Activated CD8-positive, alpha-beta memory T cell treated with anti-CD3 and anti-CD28 coated beads, Interleukin-2, amount 50 U/mL, for 4 hours (primary cell): ENCODE measurements around the gene APIP.
"Not testable (repeated sequence)": the region's sequence is repeated elsewhere in the genome, so short reads cannot be mapped to it uniquely, and the experiment has no call there.

ENCODE experiments used
- DNase-seq: peaks from one replicate; pipeline ENCODE4 v3.0.0-alpha.2; 2020

The APIP gene

GRCh38 chr11:34924714-34925113, 8.5 kb upstream of the APIP start:
- no peak for DNase-seq

GRCh38 chr11:34921156-34921555, 5.0 kb upstream of the APIP start:
- no peak for DNase-seq

DNA sequence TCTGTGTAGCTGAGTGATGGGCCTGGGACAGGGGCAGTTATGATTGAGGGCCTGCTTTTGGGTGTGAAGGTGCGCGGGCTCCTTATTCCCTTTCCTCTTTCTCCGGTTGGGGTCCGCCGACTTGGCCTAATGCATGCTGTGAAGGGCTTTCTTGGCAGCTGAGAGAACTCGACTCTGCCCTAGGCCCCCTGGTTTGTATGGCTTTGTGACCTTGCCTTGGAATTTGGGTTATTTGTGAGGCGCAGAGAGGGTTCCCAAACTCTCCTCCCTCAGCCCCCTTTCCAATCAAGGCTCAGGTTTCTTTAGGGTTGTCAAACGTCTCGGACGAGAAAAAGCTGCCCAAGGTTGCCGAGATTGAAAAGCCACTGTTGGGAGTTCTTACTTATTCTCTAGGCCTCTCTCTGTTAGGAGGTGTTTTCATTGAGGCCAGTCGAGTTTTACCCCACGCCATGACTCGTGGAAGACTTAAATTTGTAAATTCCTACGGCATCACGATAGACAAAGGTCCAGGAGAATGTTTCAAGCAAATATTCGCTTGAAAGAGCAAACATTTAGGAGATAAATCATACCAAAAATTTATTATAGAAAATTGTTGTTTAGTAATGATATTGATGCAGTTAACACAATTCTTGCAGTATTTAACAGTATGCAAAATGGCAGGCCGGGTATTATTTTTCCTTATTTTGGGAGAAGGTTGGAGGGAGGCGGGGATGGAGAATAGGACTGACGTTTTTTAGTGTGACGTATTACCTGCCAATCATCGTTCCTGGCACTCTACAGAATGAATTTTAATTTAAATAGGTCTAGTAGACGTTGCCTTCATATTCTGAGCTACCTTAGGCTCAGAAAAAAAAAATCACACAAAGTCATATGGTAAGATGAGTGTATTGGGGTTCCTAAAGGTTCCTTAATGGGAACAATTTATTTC, 928 bp upstream of the APIP start:
- DNase-seq = no peak

DNA sequence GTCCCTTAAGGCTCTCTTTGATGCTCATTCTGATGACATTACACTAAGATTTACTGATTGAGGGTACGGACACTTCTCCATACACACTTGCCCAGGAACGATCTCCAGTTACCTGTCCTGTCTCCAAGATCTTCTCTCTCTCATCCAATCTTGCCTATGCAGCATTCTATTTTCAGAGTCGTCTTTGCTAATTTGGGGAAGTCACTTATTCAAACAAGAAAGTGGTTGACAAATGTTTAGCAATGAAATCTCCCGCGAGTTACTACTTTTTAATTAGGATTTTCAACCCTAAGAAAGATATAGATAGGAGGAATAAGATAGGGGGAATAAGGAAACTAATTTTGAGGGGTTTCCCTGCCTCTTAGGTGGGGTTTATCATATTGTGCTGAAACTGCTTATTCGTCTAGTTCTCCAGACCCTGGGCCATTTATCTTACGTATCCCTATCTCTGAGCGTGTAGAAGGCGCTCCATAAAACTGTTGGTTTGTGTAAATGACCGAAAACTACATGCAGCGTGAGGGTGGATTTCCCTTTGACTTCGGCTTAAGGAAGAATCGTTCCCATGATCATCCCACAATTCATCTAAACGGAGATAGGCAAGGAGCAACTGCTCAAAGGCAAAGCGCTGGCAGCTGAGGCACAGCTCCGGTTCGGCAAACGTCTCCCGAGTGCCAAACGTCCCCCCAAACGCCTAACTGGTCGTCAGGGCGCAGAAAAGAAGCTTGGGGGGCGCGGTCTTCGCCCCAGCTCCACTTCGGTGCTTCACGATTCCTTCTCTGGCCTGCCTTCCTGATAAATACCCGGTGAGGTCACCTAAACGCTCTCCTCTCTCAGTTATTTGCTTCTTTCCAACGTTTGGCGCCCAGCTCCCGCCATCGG, 804 bp downstream of the APIP start:
- no peak for DNase-seq

GRCh38 chr11:34913556-34913955, 2.6 kb downstream of the APIP start:
- DNase-seq = not testable (repeated sequence)

GRCh38 chr11:34911676-34912075, 4.5 kb downstream of the APIP start:
- no peak for DNase-seq

DNA sequence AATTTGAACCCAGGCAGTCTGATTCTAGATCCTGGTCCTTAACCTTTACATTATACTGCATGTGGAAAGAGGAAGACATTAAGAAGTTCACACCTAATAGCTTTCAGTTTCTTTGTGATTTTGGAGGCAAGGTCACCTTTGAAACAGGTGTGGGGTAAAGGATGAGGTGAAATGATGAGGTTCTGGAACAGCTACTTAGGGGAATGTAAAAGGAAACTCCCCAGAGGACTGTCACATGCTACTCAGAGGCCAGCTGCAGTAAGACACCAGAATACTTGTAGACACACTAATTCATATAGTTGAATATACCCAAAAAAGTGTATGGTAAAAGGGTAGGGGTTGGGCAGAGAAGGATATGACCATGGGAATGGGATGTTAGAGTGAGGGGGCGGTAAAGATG, 5.4 kb downstream of the APIP start:
- no peak for DNase-seq

- no peak for DNase-seq
Measured at GRCh38 chr11:34909955-34910354, 6.2 kb downstream of the APIP start.

DNA sequence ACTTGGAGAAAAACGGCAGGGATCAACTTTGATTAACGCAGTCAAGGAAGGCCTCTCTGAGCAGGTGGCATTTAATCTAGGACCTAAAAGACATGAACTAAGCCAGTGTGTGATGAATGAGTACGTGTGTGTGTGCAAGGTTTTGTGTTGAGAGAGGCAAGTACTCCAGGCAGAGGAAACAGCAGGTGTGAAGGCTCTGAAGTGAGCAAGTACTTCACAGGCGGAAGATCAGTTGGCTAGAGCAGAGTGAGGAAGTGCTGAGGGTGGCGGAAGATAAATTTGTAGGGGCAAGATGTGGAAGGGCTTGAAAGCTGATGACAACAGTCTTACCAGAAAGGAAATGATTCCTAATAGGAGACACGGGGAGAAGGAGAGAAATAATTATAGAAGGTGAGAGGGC, 6.8 kb downstream of the APIP start:
- no peak for DNase-seq

DNA sequence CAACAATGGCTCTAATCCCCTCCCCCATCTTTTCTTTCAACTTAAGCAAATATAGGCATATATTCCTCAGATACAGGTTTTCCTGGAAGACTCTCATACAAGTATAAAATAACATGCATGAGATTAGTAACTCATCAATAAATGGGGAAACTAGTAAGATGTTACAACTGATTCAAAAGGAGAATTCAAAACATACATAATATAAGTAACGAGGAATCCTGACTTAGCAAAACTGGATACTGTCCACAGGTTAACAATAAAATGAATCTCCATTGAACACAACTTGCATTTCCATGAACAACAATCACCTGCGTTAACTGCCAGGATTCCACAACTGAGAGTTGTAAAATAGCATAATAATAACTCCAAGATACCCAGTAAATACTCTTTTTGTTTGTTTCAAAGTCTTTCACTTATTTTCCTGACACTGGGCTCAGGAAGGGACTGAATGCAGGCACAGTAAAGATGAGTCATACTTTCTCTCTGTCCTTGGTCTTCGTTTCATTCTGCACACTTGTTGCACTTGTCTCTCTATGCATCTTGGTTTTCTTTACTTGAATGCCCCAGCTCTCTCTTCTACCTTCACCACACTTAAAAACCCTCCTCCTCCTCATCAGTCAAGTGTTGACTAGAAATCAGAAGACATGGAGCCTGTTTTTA, 8.1 kb downstream of the APIP start:
- no peak for DNase-seq

GRCh38 chr11:34905666-34906065, 10.5 kb downstream of the APIP start:
- DNase-seq = no peak

GRCh38 chr11:34904421-34904955, 11.7 kb downstream of the APIP start:
- DNase-seq = no peak

DNA sequence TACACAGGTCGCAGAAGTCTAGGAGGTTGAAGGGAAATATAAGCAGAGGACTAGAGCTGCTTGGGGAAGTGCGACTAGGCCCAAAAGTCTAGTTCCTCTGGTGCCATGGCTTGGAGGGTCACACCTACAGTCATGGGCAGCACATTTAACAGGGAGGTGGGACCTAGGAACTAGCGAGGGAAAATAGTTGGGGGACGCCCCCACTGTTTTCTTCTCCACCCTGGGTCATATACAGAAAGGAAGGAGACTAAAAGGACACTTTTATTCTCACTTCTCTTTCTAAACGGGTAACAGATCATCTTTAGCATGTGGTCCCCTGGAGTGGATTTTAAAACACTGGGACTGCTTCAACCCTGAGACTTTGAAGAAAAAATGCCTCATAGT, 16.6 kb downstream of the APIP start:
- no peak for DNase-seq

DNA sequence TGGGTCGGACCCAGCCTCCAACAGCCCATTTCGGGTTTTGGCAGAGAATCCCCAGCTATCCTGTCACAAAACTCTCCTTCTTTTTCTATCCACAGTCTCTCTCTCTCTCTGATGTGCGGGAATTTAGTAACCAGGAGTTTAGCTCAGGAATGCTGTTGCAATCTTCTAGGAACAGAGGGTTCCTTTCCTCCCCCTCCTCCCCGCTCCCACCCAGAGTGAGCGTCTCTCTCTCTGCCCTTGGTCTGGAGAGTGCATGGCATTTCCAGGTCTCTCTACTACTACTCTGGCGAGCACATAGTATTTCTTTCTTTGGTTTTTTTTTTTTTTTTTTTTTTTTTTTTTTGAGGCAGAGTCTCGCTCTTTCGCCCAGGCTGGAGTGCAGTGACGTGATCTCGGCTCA, 17.7 kb downstream of the APIP start:
- no peak for DNase-seq

DNA sequence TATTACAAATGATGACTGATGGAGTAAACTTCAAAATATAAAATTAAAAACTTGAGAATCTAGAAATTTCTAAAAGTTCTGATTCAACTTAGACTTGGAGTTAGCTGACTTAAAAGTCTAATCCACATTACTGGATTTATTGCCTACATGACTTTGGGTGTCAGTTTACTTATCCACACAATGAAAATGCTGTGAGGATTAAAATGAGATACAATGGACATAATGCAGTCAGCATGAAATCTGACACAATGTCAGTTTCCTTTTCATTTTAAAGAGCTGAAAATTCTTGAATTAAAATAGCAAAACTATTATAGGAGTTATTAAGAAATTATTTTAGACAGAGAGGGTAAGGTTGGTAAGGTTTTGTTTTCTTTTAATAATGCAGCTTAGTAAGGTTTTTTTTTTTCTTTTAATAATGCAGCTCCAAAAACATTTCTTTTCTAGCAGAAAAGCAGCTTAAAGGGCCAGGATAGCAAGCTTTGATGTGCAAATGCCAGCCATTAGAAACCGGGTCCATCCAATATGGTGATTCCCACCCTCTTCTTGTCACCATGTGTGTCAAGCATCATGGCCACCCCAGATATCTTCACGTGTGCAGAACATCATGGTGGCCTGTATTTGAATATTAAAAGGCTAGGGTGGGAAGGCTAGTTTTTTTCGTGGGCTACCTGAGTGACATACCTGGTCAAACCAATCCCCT, 18.9 kb downstream of the APIP start:
- no peak for DNase-seq

DNA sequence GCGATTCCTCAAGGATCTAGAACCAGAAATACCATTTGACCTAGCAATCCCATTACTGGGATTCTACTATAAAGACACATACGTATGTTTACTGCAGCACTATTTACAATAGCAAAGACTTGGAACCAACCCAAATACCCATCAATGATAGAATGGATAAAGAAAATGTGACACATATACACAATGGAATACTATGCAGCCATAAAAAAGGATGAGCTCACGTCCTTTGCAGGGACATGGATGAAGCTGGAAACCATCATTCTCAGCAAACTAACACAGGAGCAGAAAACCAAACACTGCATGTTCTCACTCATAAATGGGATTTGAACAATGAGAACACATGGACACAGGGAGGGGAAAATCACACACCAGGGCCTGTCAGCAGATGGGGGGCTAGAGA, 20.0 kb downstream of the APIP start:
- not testable (repeated sequence) for DNase-seq

- DNase-seq = no peak
Measured at GRCh38 chr11:34893416-34893815, 22.8 kb downstream of the APIP start.

- no peak for DNase-seq
Measured at GRCh38 chr11:34891611-34892010, 24.6 kb downstream of the APIP start.

DNA sequence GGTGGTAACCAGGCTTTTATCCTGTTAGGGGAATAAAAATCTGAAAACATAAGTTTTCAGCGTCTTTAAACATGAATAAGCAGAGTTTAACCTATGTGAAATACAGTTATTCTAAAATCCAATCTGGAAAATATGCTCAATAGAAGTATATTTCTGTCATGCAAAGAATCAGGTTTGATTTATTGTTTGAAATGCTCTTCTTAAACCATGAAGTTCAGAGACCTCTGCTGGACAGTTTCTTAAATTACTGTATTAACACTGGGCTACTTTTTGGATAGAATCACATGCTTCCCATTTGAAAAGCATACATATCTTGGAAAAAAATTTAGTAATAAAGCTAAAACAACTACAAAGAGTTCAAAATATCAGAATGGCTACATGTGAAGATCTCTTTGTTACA, 25.4 kb downstream of the APIP start:
- no peak for DNase-seq

DNA sequence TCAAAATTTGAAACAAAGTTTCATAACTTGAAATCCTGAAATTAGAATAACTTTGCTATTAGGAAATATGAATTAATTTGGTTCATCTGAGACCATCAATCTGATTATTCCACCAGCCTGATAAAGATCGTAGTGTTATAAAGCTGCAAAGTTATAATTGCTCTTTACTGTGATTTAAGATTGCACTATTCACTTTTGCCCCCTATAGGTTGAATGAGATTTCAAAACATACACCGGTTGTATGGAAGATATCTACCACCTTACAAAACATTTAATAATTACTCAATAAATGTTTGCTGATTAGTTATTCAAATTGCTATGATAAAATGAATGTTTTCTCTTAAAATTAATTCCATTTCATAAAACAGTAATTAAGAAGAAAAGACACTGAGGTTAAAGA, 26.1 kb downstream of the APIP start:
- no peak for DNase-seq

- DNase-seq = no peak
Measured at GRCh38 chr11:34887260-34887659, 28.9 kb downstream of the APIP start.

- no peak for DNase-seq
Measured at GRCh38 chr11:34886609-34887008, 29.6 kb downstream of the APIP start.

DNA sequence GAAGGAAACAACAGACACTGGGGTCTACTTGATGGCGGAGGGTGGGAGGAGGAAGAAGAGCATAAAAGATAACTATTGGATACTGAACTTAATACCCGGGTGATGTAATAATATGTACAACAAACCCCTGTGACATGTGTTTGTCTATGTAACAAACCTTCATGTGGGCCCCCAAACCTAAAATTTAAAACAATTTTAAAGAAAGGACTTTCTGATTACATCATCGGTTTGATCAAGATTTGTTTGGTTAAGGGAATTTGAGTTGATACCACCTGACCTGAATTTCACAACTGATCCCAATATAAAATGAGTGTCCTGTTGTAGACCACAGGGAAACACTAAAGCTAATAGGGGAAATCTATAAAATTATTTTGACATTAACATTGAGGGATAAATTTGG, 34.3 kb downstream of the APIP start:
- no peak for DNase-seq
